HepG2 (cell line): Measurements from ENCODE around the gene EDN2. TPM values are rescaled to one million over a fixed set of nuclear protein-coding genes. Genes with fewer than 3 reads are reported as not detected.

Experiments used
- ATAC-seq: fragments of 200-7000 bp; cut with Tn5 transposase; 3 replicates; pipeline ENCODE4 v1.9.1; 2020; ENCODE audit warnings: mild to moderate bottlenecking, moderate library complexity
- BruUV-seq: library from RNA; stranded (reverse); fragments of 400-500 nt; replicated peaks from 2 replicates; lab custom pipeline; 2021; lab: Mats Ljungman, UMichigan
- CTCF ChIA-PET: fragments of 300-600 bp; formaldehyde crosslinking; extraction: SDS; loops from one replicate; lab custom pipeline; 2021; ENCODE audit warnings: low total read pairs, inconsistent platforms, low intra/inter-chr PET ratio; lab: Yijun Ruan, JAX
- POLR2A ChIA-PET: fragments of 350-600 bp; sonication (Branson Sonifier 250); formaldehyde crosslinking; loops from one replicate; lab custom pipeline; 2020; ENCODE audit warnings: antibody characterized with exemption, inconsistent platforms; lab: Yijun Ruan, JAX
- DNase-seq: peaks from one replicate; pipeline ENCODE4 v3.0.0-alpha.2; 2015; ENCODE audit warnings: low spot score
- FAIRE-seq: peaks from 3 replicates; lab custom pipeline; 2011; peaks lifted over from hg19 to GRCh38; lab: Jason Lieb, UNC
- H2AFZ ChIP-seq: one replicate; pipeline ENCODE4 v1.6.1; 2011; ENCODE audit warnings: low read length, inconsistent platforms
- H3K27ac ChIP-seq: fragments of 300-600 bp; 3 replicates; pipeline ENCODE4 v1.8.0; 2011; ENCODE audit warnings: mixed run types, mild to moderate bottlenecking, mixed read lengths, low read length, inconsistent platforms; ENCODE audit not compliant: insufficient read depth; ENCODE audit errors: extremely low read length
- H3K27me3 ChIP-seq, 2 experiments: fragments of 200-600 bp in 1 of 2; 2 replicates in 1 of 2; 3 replicates in 1 of 2; pipeline versions ENCODE4 v1.6.0 to v1.8.0; 2011; ENCODE audit warnings: low read length in 2 of 2, mild to moderate bottlenecking in 2 of 2, moderate library complexity in 2 of 2, inconsistent platforms in 1 of 2; ENCODE audit not compliant: insufficient read depth in 2 of 2, control insufficient read depth in 1 of 2
- H3K36me3 ChIP-seq, 2 experiments: fragments of 200-600 bp in 1 of 2; replicated peaks in 1 of 2; 2 replicates in 1 of 2; 3 replicates in 1 of 2; pipeline versions ENCODE4 v1.5.1 to v1.8.0; 2011; ENCODE audit warnings: low read length in 2 of 2, inconsistent platforms in 1 of 2; ENCODE audit not compliant: insufficient read depth in 2 of 2, control insufficient read depth in 1 of 2
- H3K4me1 ChIP-seq: 2 replicates; pipeline ENCODE4 v1.5.1; 2012; ENCODE audit warnings: low read length, inconsistent platforms; ENCODE audit not compliant: insufficient read depth
- H3K4me2 ChIP-seq: 2 replicates; pipeline ENCODE4 v1.6.0; 2011; ENCODE audit warnings: low read depth, low read length, inconsistent platforms
- H3K4me3 ChIP-seq, 3 experiments: fragments of 200-600 bp in 1 of 3; sonication (generic), shearing (Covaris generic) in 1 of 3; replicated peaks in 1 of 3; 2 replicates each; pipeline ENCODE4 v1.5.1; 2011 to 2016; ENCODE audit warnings: low read length in 3 of 3, inconsistent platforms in 2 of 3, low read depth in 2 of 3, mild to moderate bottlenecking in 2 of 3, control low read depth in 1 of 3, mixed read lengths in 1 of 3; ENCODE audit not compliant: insufficient read depth in 1 of 3
- H3K79me2 ChIP-seq: one replicate; pipeline ENCODE4 v1.6.1; 2011; ENCODE audit warnings: low read length, inconsistent platforms; ENCODE audit not compliant: insufficient read depth
- H3K9ac ChIP-seq: 2 replicates; pipeline ENCODE4 v1.6.0; 2011; ENCODE audit warnings: mild to moderate bottlenecking, low read depth, low read length, inconsistent platforms; ENCODE audit not compliant: insufficient read depth
- H3K9me3 ChIP-seq: 2 replicates; pipeline ENCODE4 v1.5.1; 2012; ENCODE audit warnings: mild to moderate bottlenecking, low read length
- H4K20me1 ChIP-seq: 2 replicates; pipeline ENCODE4 v1.6.0; 2011; ENCODE audit warnings: inconsistent platforms, mild to moderate bottlenecking, low read length, moderate library complexity; ENCODE audit not compliant: insufficient read depth
- ATAD3A ChIP-seq: sonication (generic); formaldehyde crosslinking; IDR thresholded peaks from 2 replicates; pipeline ENCODE4 v1.4.0; 2020; ENCODE audit warnings: missing genetic modification reagents
- ELF4 ChIP-seq: sonication (generic); formaldehyde crosslinking; IDR thresholded peaks from 2 replicates; pipeline ENCODE4 v1.5.0; 2020; ENCODE audit warnings: missing genetic modification reagents, mild to moderate bottlenecking, moderate library complexity, borderline replicate concordance
- ESRRA ChIP-seq: sonication (generic); formaldehyde crosslinking; IDR thresholded peaks from 2 replicates; pipeline ENCODE4 v1.5.1; 2020; ENCODE audit warnings: mild to moderate bottlenecking, low read depth, missing genetic modification reagents
- GRHL1 ChIP-seq: sonication (generic); formaldehyde crosslinking; conservative IDR thresholded peaks from 2 replicates; pipeline ENCODE4 v1.8.0; 2022; ENCODE audit warnings: missing genetic modification reagents
- HES4 ChIP-seq: sonication (generic); formaldehyde crosslinking; IDR thresholded peaks from 2 replicates; pipeline ENCODE4 v1.9.0; 2021; ENCODE audit warnings: mild to moderate bottlenecking, missing genetic modification reagents, borderline replicate concordance
- HMG20A ChIP-seq: IDR thresholded peaks from 2 replicates; pipeline ENCODE4 v1.6.1; 2016; ENCODE audit warnings: borderline replicate concordance
- KDM3A ChIP-seq: IDR thresholded peaks from 2 replicates; pipeline ENCODE4 v1.6.1; 2018; ENCODE audit warnings: low read depth, missing compliant biosample characterization
- KLF11 ChIP-seq: IDR thresholded peaks from 2 replicates; pipeline ENCODE4 v1.6.1; 2016; ENCODE audit warnings: missing compliant biosample characterization
- PLRG1 ChIP-seq: fragments of 450-650 bp; conservative IDR thresholded peaks from 2 replicates; pipeline ENCODE4 v1.6.1; 2016
- RAD21 ChIP-seq: fragments of 450-650 bp; formaldehyde crosslinking; IDR thresholded peaks from 2 replicates; pipeline ENCODE4 v1.5.0; 2020; ENCODE audit warnings: mild to moderate bottlenecking
- RAD51 ChIP-seq: fragments of 450-650 bp; IDR thresholded peaks from 2 replicates; pipeline ENCODE4 v1.6.1; 2016; ENCODE audit warnings: borderline replicate concordance
- SALL2 ChIP-seq: sonication (generic); formaldehyde crosslinking; IDR thresholded peaks from 2 replicates; pipeline ENCODE4 v1.8.1; 2023; ENCODE audit warnings: mild to moderate bottlenecking, missing genetic modification reagents, inconsistent platforms
- SNAPC2 ChIP-seq: sonication (generic); formaldehyde crosslinking; IDR thresholded peaks from 2 replicates; pipeline ENCODE4 v1.8.1; 2022; ENCODE audit warnings: mild to moderate bottlenecking, missing genetic modification reagents
- TERF1 ChIP-seq: sonication (generic); formaldehyde crosslinking; IDR thresholded peaks from 2 replicates; pipeline ENCODE4 v1.8.0; 2022; ENCODE audit warnings: mild to moderate bottlenecking, missing genetic modification reagents, moderate library complexity
- ZBTB7A ChIP-seq: sonication (generic); formaldehyde crosslinking; IDR thresholded peaks from 2 replicates; pipeline ENCODE4 v1.8.0; 2022; ENCODE audit warnings: mild to moderate bottlenecking, missing genetic modification reagents
- ZNF543 ChIP-seq: sonication (generic); formaldehyde crosslinking; IDR thresholded peaks from 2 replicates; pipeline ENCODE4 v1.4.0; 2020; ENCODE audit warnings: mild to moderate bottlenecking, missing genetic modification reagents
- ZNF660 ChIP-seq: sonication (generic); formaldehyde crosslinking; IDR thresholded peaks from 2 replicates; pipeline ENCODE4 v1.5.1; 2020; ENCODE audit warnings: mild to moderate bottlenecking, low read depth, missing genetic modification reagents, borderline replicate concordance
- ZNF777 ChIP-seq: sonication (generic); formaldehyde crosslinking; IDR thresholded peaks from 2 replicates; pipeline ENCODE4 v1.4.0; 2020; ENCODE audit warnings: missing genetic modification reagents
- ZSCAN21 ChIP-seq: sonication (generic); formaldehyde crosslinking; IDR thresholded peaks from 2 replicates; pipeline ENCODE4 v1.8.0; 2022; ENCODE audit warnings: mild to moderate bottlenecking, missing genetic modification reagents, moderate library complexity, borderline replicate concordance
- WGBS: methylation state at CpG from one replicate; pipeline ENCODE4 v1.1.6; 2017; ENCODE audit warnings: low lambda C conversion rate; 5-methylcytosine and 5-hydroxymethylcytosine counted together
- in situ Hi-C: cut with HindIII; loops from 2 replicates; pipeline ENCODE4 v1.10.0; 2017; ENCODE audit warnings: low pct_unique_long_range_greater_than_20kb; ENCODE audit not compliant: extremely low pct_ligation_motif_present
- intact Hi-C: fragments of 100-400 bp; cut with micrococcal nuclease; formaldehyde crosslinking; loops from one replicate; pipeline ENCODE4 v1.10.0; 2022; ENCODE audit not compliant: unreplicated experiment
- polyA plus RNA-seq, 8 experiments: library from polyadenylated mRNA; depleted of rRNA in 3 of 8; stranded (reverse) in 7 of 8; unstranded in 1 of 8; fragments of >200 nt; fragmentation: Illumina TruSeq in 4 of 8; extraction: Trizol in 4 of 8; gene quantifications; 2 replicates each; pipeline versions ENCODE4 v1.2.1 to v1.2.3, GENCODE V29; 2011 to 2016; ENCODE audit warnings: low read depth in 4 of 8, missing spikeins in 1 of 8, mixed read lengths in 1 of 8; ENCODE audit not compliant: insufficient read depth in 1 of 8
- total RNA-seq, 5 experiments: library from RNA; depleted of rRNA; stranded (reverse); fragments of >200 nt; fragmentation: Illumina TruSeq; extraction: Trizol; gene quantifications; 2 replicates each; pipeline ENCODE4 v1.2.3, GENCODE V29; 2016; ENCODE audit warnings: low read depth in 1 of 5

The EDN2 gene
- total and polyA plus RNA-seq, 2 of the 13 experiments (the other 11 are each of a cell fraction or from before 2014, with no cell fraction given), result not detected

GRCh38 chr1:41502912-41503311, 18.4 kb upstream of the EDN2 start:
- in situ Hi-C loops (no loop called here), intact Hi-C loops (no loop called here)
- no peak overlapping the region for H3K4me2 ChIP-seq
- CTCF ChIA-PET, result no interaction called here
- H3K79me2 ChIP-seq, result no peaks in the 10 kb centered on the region
- WGBS, result 8% methylated on average over 3 of the region's 5 CpGs
- H2AFZ ChIP-seq, result no peak overlapping the region
- no peaks in the 10 kb centered on the region for H3K9me3 ChIP-seq
- DNase-seq (no peak), FAIRE-seq (no peak), ATAC-seq (no peak)
- peaks cover 0 to 26% of the 10 kb centered on the region in 2 experiments; a peak in 2 of 5 replicates for H3K27me3 ChIP-seq
- no peaks in the 10 kb centered on the region for H3K4me1 ChIP-seq
- H3K4me3 ChIP-seq, result no peak overlapping the region
- no peak for TF ChIP-seq ZNF660
- TF ChIP-seq ELF4 (CRISPR knock-in tag), result no peak
- no peak for TF ChIP-seq ZNF777 (CRISPR knock-in tag)
- no peak for TF ChIP-seq SNAPC2 (CRISPR knock-in tag)
- no peak for TF ChIP-seq KLF11
- no peak for TF ChIP-seq ZNF543
- TF ChIP-seq TERF1 (CRISPR knock-in tag), result no peak
- TF ChIP-seq RAD21 (CRISPR knock-in tag), result no peak
- TF ChIP-seq ZSCAN21, result no peak
- TF ChIP-seq HES4 (CRISPR knock-in tag), result no peak
- TF ChIP-seq ESRRA (CRISPR knock-in tag), result no peak
- no peak for TF ChIP-seq GRHL1 (CRISPR knock-in tag)
- no peak for TF ChIP-seq ATAD3A (CRISPR knock-in tag)
- no peak for TF ChIP-seq HMG20A (CRISPR knock-in tag)
- TF ChIP-seq PLRG1, result no peak
- TF ChIP-seq RAD51, result no peak
- no peak for TF ChIP-seq SALL2 (CRISPR knock-in tag)
- no peak for TF ChIP-seq KDM3A (CRISPR knock-in tag)
- no peak for TF ChIP-seq ZBTB7A (CRISPR knock-in tag)
- H4K20me1 ChIP-seq, result no peaks in the 10 kb centered on the region
- no peak overlapping the region for H3K27ac ChIP-seq
- H3K36me3 ChIP-seq, result no peaks in the 10 kb centered on the region
- no TSS peak for BruUV-seq
- POLR2A ChIA-PET, result no interaction called here
- no peak overlapping the region for H3K9ac ChIP-seq
